Rectal smooth muscle tissue (tissue), 1 donor: ENCODE measurements around the gene BRAF.
"Not testable (repeated sequence)": the region's sequence is repeated elsewhere in the genome, so short reads cannot be mapped to it uniquely, and the experiment has no call there.

Experiments used
- H3K27ac ChIP-seq: one replicate; pipeline ENCODE4 v1.7.0; 2013; ENCODE audit warnings: low read depth, low read length, inconsistent platforms
- H3K27me3 ChIP-seq: one replicate; pipeline ENCODE4 v1.7.0; 2013; ENCODE audit warnings: low read length; ENCODE audit not compliant: control insufficient read depth, insufficient read depth
- H3K36me3 ChIP-seq: one replicate; pipeline ENCODE4 v1.7.0; 2013; ENCODE audit warnings: low read length; ENCODE audit not compliant: control insufficient read depth, insufficient read depth
- H3K4me1 ChIP-seq: one replicate; pipeline ENCODE4 v1.7.0; 2013; ENCODE audit warnings: low read length; ENCODE audit not compliant: control insufficient read depth, insufficient read depth
- H3K4me3 ChIP-seq: one replicate; pipeline ENCODE4 v1.7.0; 2013; ENCODE audit warnings: low read length
- H3K9ac ChIP-seq: one replicate; pipeline ENCODE4 v1.7.0; 2013; ENCODE audit warnings: low read length

The BRAF gene

DNA sequence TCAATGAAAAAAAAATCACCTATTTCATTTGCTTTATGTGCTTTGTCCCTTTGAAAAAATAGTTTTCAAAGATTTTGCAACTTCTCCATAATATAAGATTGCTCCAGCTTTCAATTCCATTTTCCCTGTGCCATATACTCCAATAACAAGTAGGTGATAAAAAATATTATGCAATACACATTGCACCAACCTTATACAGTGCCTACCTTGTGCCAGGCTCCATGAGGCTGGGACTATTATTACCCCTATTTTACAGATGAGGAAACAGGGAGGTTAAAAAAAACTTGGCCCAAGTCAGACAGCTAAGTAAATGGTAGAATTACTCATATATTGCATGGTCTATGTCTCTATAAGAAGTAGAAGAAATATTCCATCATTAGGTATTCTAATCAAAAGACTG lies 57.8 kb downstream of the BRAF start:
- no peak overlapping the region for H3K4me3 ChIP-seq
- no peaks in the 10 kb centered on the region for H3K4me1 ChIP-seq
- no peaks in the 10 kb centered on the region for H3K36me3 ChIP-seq
- H3K27ac ChIP-seq, result no peak overlapping the region
- no peak overlapping the region for H3K9ac ChIP-seq
- no peaks in the 10 kb centered on the region for H3K27me3 ChIP-seq

DNA sequence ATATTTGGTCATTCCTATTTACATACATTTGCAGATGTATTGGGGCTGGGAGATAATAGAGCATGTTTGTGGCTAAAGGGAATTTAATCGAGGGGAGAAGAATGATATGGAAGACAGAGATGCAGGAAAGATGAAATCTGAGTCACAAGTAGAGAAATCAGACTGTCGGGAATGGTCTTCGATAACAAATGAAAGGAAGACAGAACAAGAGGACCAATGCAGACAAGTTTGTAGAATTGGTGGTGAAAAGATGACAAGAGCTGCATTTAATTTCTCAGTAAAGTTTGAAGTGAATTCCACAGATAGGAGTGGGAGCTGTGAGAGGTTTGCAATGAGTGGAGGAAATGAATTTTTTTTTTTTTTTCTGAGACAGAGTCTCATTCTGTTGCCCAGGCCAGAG lies 60.0 kb downstream of the BRAF start:
- Histone ChIP-seq H3K27ac (no peak overlapping the region), H3K4me3 (no peak overlapping the region), H3K4me1 (no peaks in the 10 kb centered on the region), H3K36me3 (no peaks in the 10 kb centered on the region), H3K27me3 (no peaks in the 10 kb centered on the region), H3K9ac (no peak overlapping the region)

DNA sequence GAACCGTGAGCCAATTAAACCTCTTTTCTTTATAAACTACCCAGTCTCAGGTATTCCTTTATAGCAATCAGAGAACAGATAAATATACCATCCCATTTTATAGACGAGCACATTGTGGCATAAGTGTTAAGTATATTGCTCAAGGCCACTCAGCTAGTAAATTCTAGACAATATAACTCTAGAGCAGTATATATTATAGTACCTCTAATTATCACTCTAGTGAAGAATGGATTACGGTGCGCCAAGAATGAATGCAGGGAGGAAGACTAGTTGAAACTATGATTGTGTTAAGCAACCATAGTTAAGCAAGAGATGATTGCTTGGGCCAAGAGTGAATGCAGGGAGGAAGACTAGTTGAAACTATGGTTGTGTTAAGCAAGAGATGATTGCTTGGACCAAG lies 60.9 kb downstream of the BRAF start:
- no peaks in the 10 kb centered on the region for H3K4me1 ChIP-seq

GRCh38 chr7:140863184-140863583 lies 61.5 kb downstream of the BRAF start:
- Histone ChIP-seq H3K9ac (no peak overlapping the region), H3K4me3 (no peak overlapping the region), H3K27me3 (no peaks in the 10 kb centered on the region), H3K27ac (no peak overlapping the region), H3K4me1 (no peaks in the 10 kb centered on the region), H3K36me3 (no peaks in the 10 kb centered on the region)

More for the DNA sequence above, 60.9 kb downstream of the BRAF start:
- H3K36me3 ChIP-seq, result no peaks in the 10 kb centered on the region
- no peak overlapping the region for H3K9ac ChIP-seq
- H3K27ac ChIP-seq, result no peak overlapping the region
- no peak overlapping the region for H3K4me3 ChIP-seq
- no peaks in the 10 kb centered on the region for H3K27me3 ChIP-seq

DNA sequence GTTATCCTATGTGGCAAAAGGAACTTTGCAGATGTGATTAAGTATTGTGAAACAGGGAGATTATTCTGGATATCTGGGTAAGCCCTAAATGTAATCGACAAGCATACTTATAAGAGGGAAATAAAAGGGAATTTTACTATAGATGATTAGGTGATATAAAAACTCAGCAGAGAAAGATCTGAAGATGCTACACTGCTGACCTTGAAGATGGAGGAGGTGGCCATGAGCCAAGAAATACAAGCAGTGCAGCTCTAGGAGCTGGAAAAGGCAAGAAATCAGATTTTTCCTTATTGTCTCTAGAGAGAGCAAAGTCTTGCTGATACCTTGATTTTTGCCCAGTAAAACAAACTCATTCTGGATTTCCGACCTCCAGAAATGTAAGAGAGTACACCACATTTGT lies 67.7 kb downstream of the BRAF start:
- no peak overlapping the region for H3K4me3 ChIP-seq
- H3K27ac ChIP-seq, result no peak overlapping the region
- H3K9ac ChIP-seq, result no peak overlapping the region
- H3K4me1 ChIP-seq, result no peaks in the 10 kb centered on the region
- H3K36me3 ChIP-seq, result no peaks in the 10 kb centered on the region
- H3K27me3 ChIP-seq, result no peaks in the 10 kb centered on the region

- Histone ChIP-seq H3K9ac (no peak overlapping the region), H3K27me3 (no peaks in the 10 kb centered on the region), H3K4me1 (no peaks in the 10 kb centered on the region), H3K27ac (no peak overlapping the region), H3K36me3 (no peaks in the 10 kb centered on the region), H3K4me3 (no peak overlapping the region)
These were observed 83.5 kb downstream of the BRAF start for GRCh38 chr7:140841166-140841715.

GRCh38 chr7:140831724-140832123 lies 93.0 kb downstream of the BRAF start:
- H3K4me3 ChIP-seq, result no peak overlapping the region
- no peak overlapping the region for H3K27ac ChIP-seq
- H3K4me1 ChIP-seq, result no peaks in the 10 kb centered on the region
- H3K9ac ChIP-seq, result no peak overlapping the region
- peaks cover 4% of the 10 kb centered on the region for H3K36me3 ChIP-seq
- H3K27me3 ChIP-seq, result no peaks in the 10 kb centered on the region

DNA sequence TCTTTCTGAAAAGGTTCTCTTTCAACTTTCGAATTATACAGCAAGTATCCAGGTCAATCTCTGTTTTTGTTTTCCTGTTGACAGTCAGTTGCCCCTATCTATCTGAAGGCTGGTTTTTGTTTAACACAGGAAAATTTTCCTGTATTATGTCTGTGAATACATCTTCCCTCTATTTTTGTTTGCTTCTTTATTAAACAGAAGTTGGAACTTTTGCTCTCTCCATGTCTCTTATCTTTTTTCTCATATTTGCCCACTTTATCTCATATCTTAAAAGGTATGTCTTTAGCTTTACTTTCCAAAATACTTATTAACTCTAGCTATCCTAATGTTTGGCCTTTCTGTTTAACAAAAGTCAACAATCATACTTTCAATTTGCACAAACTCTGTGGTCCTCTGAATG lies 95.0 kb downstream of the BRAF start:
- no peak overlapping the region for H3K27ac ChIP-seq
- no peaks in the 10 kb centered on the region for H3K4me1 ChIP-seq
- no peaks in the 10 kb centered on the region for H3K27me3 ChIP-seq
- no peak overlapping the region for H3K9ac ChIP-seq
- no peak overlapping the region for H3K4me3 ChIP-seq
- peaks cover 4% of the 10 kb centered on the region for H3K36me3 ChIP-seq

DNA sequence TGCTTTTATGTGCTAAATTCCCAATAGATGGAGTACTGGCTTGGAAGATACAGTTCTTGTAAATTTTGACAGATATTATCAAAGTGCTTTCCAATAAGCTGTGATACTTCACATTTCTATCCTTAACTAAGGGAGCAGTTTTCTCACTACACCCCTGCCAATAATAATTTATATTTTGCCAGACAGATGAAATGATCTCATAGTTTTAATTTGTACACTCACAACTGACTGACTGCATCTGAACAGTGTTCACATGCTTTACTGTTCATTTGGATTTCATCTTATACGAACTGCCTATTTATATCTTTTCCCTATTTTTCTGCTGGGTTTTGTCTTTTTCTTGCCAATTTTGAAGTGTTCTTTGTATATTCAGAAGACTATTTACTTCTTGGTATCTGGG lies 96.0 kb downstream of the BRAF start:
- Histone ChIP-seq H3K4me3 (no peak overlapping the region), H3K27ac (no peak overlapping the region), H3K27me3 (no peaks in the 10 kb centered on the region), H3K36me3 (no peaks in the 10 kb centered on the region), H3K9ac (no peak overlapping the region), H3K4me1 (no peaks in the 10 kb centered on the region)

- H3K27me3 ChIP-seq, H3K36me3 ChIP-seq, H3K4me3 ChIP-seq, H3K9ac ChIP-seq, H3K4me1 ChIP-seq, H3K27ac ChIP-seq: not testable (repeated sequence)
These were observed 107.3 kb downstream of the BRAF start for GRCh38 chr7:140817383-140817782.

DNA sequence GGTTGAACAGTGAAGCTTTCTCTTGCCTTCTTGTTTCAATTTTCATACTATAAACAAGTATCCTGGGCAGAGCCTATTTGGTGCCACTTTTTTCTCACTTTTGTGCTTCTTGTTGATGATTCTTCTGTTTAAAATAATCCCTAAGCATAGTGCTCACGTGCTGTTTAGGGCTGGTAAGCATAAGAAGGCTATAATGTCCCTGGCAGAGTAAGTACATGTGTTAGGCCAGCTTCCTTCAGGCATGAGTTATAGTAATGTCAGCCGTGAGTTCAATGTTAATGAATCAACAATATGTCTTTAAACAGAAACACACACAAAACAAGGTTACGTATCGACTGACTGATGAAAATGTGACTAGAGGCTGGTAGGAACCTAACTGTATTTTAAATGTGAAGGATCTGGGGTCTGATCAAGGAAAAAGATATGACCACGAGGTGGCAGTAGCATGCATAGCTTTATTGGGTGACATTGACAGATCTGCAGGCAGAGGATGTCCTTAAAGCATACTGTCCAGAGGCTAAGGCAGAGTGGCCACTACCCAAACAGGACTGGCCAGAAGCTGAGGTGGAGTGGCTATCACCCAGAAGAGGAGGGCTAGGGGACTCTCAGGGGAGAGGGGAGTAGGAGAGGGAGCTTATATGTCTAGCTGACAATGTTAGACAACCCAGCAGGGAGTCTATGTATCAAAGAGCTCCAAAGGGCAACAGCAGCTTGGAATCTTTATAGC lies 113.7 kb downstream of the BRAF start:
- Histone ChIP-seq H3K4me3 (no peak overlapping the region), H3K27me3 (no peaks in the 10 kb centered on the region), H3K9ac (no peak overlapping the region), H3K36me3 (no peaks in the 10 kb centered on the region), H3K4me1 (no peaks in the 10 kb centered on the region), H3K27ac (no peak overlapping the region)

GRCh38 chr7:140810385-140810784 lies 114.3 kb downstream of the BRAF start:
- no peak overlapping the region for H3K4me3 ChIP-seq
- H3K36me3 ChIP-seq, result no peaks in the 10 kb centered on the region
- H3K9ac ChIP-seq, result no peak overlapping the region

GRCh38 chr7:140778975-140779374 lies 145.8 kb downstream of the BRAF start:
- Histone ChIP-seq H3K4me3 (no peak overlapping the region), H3K27ac (no peak overlapping the region), H3K9ac (no peak overlapping the region), H3K27me3 (no peaks in the 10 kb centered on the region), H3K4me1 (no peaks in the 10 kb centered on the region), H3K36me3 (peaks cover 4% of the 10 kb centered on the region)

More at GRCh38 chr7:140810385-140810784, 114.3 kb downstream of the BRAF start:
- H3K4me1 ChIP-seq, result no peaks in the 10 kb centered on the region
- H3K27ac ChIP-seq, result no peak overlapping the region
- no peaks in the 10 kb centered on the region for H3K27me3 ChIP-seq
